Neutrophil (primary cell): ENCODE measurements around the gene CACNA1C.

Experiments used
- H3K27ac ChIP-seq: fragments of 200-600 bp; sonication (generic); 2 replicates; pipeline ENCODE4 v1.5.1; 2016; ENCODE audit warnings: mild to moderate bottlenecking, moderate library complexity
- H3K27me3 ChIP-seq: fragments of 200-600 bp; sonication (generic); 2 replicates; pipeline ENCODE4 v1.6.0; 2016; ENCODE audit warnings: mild to moderate bottlenecking
- H3K36me3 ChIP-seq: fragments of 200-600 bp; sonication (generic); 2 replicates; pipeline ENCODE4 v1.5.1; 2017
- H3K4me1 ChIP-seq, 2 experiments: fragments of 200-600 bp in 1 of 2; sonication (generic) in 1 of 2; 1 replicate in 1 of 2; 2 replicates in 1 of 2; pipeline versions ENCODE4 v1.5.1 to v1.6.1; 2013 to 2016; ENCODE audit warnings: low read depth in 1 of 2, low read length in 1 of 2, mild to moderate bottlenecking in 1 of 2, moderate library complexity in 1 of 2; ENCODE audit not compliant: control insufficient read depth in 1 of 2, insufficient read depth in 1 of 2
- H3K4me3 ChIP-seq, 2 experiments: fragments of 200-600 bp in 1 of 2; sonication (generic) in 1 of 2; 1 replicate in 1 of 2; 2 replicates in 1 of 2; pipeline ENCODE4 v1.5.1; 2013 to 2016; ENCODE audit warnings: low read depth in 1 of 2, low read length in 1 of 2, mild to moderate bottlenecking in 1 of 2, moderate library complexity in 1 of 2
- H3K9me3 ChIP-seq: fragments of 200-600 bp; sonication (generic); 2 replicates; pipeline ENCODE4 v1.5.1; 2016
- TF ChIP-seq, protein P1 (sequence below): fragments of 200-600 bp; sonication (generic); IDR thresholded peaks from 2 replicates; pipeline ENCODE4 v1.5.1; 2016; ENCODE audit warnings: antibody characterized with exemption

CACNA1C gene

DNA sequence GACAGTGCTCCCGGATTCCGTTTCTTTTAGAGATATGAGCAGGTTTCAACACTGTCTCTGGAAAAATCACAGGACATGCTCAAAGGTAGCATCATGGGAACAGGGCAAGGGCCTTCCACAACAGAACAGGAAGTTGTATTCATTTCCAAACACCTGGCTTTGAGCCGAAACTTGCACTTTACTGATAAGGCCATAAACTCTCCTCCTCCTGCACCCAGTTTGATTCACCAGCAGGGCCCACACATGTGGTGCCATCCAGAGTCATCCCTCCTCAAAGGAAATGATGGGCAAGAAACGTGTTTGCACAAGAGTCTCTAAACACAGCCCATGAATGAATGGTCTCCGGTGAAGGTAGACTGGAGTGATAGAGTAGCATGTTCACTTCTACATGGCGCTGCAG is 473.6 kb downstream of the CACNA1C start:
- Histone ChIP-seq H3K4me1 (no peaks in the 10 kb centered on the region), H3K36me3 (no peaks in the 10 kb centered on the region), H3K27ac (no peak overlapping the region), H3K27me3 (no peaks in the 10 kb centered on the region), H3K4me3 (no peak overlapping the region), H3K9me3 (no peaks in the 10 kb centered on the region)
- TF ChIP-seq, protein P1, sequence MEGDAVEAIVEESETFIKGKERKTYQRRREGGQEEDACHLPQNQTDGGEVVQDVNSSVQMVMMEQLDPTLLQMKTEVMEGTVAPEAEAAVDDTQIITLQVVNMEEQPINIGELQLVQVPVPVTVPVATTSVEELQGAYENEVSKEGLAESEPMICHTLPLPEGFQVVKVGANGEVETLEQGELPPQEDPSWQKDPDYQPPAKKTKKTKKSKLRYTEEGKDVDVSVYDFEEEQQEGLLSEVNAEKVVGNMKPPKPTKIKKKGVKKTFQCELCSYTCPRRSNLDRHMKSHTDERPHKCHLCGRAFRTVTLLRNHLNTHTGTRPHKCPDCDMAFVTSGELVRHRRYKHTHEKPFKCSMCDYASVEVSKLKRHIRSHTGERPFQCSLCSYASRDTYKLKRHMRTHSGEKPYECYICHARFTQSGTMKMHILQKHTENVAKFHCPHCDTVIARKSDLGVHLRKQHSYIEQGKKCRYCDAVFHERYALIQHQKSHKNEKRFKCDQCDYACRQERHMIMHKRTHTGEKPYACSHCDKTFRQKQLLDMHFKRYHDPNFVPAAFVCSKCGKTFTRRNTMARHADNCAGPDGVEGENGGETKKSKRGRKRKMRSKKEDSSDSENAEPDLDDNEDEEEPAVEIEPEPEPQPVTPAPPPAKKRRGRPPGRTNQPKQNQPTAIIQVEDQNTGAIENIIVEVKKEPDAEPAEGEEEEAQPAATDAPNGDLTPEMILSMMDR, result no peak

DNA sequence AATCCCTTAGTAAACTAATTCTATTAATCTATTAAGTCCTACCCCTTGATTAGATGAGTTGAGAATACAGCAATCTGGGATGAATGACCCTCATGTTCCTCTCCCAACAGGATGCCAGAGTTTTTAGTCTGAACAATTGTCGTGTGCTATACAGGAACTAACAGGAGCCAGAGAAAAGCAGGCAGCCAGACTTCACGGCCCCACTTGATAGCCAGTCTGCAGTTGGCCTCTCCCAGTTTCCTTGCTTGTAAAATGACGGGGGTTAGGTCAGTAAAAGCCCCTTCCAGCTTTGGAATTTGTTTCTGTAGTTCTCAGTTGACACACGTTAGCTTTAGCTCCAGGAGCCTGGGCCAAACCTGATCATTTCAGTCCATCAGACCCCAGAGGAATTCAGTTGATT is 475.2 kb downstream of the CACNA1C start:
- TF ChIP-seq, protein P1, result no peak

DNA sequence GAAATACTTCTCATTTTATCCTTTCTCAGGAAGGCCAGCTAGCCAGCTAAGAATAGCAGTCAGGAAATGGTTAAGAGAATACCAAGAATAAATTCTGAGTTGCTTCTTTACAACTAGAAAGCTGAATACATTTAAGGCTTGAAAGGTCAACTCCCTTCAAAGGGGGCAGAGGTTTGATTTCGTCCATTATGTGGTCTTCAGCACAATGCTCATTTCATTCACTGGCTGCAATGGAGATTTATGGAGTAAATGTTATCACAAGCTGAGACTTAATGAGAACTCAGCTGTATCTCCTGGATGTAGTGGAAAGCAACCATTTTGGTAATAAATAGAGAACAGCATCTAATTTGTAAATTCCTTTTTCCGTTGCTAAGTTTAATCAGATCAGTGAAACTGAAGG is 477.0 kb downstream of the CACNA1C start:
- H3K27ac ChIP-seq, result no peak overlapping the region
- no peaks in the 10 kb centered on the region for H3K36me3 ChIP-seq
- no peaks in the 10 kb centered on the region for H3K27me3 ChIP-seq
- no peaks in the 10 kb centered on the region for H3K9me3 ChIP-seq
- no peak overlapping the region for H3K4me3 ChIP-seq
- no peaks in the 10 kb centered on the region for H3K4me1 ChIP-seq
- TF ChIP-seq, protein P1, result no peak

More for the DNA sequence above, 475.2 kb downstream of the CACNA1C start:
- Histone ChIP-seq H3K4me1 (no peaks in the 10 kb centered on the region), H3K4me3 (no peak overlapping the region), H3K27ac (no peak overlapping the region), H3K36me3 (no peaks in the 10 kb centered on the region), H3K9me3 (no peaks in the 10 kb centered on the region), H3K27me3 (no peaks in the 10 kb centered on the region)

DNA sequence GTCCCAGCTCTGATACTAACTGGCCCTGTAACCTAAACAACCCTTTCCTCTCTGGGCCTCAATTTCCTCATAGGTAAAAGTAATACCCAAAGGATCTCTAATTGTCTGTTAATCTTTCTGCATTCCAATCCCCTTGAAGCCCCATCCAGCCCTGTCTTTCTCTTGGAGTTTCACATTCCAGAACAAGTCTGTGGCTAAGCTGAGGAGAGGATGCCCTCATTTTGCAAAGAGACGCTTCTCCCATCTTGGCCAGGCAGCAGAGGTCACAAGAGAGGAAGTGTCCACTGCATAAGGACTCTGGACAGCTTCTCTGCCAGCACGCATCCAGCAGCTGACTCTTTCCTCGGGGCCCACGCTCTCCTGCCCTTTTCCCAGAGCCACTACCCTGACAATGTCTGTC is 478.6 kb downstream of the CACNA1C start:
- H3K4me1 ChIP-seq, result no peaks in the 10 kb centered on the region
- TF ChIP-seq, protein P1, result no peak
- no peaks in the 10 kb centered on the region for H3K9me3 ChIP-seq
- no peaks in the 10 kb centered on the region for H3K36me3 ChIP-seq
- no peak overlapping the region for H3K27ac ChIP-seq
- no peak overlapping the region for H3K4me3 ChIP-seq
- no peaks in the 10 kb centered on the region for H3K27me3 ChIP-seq

DNA sequence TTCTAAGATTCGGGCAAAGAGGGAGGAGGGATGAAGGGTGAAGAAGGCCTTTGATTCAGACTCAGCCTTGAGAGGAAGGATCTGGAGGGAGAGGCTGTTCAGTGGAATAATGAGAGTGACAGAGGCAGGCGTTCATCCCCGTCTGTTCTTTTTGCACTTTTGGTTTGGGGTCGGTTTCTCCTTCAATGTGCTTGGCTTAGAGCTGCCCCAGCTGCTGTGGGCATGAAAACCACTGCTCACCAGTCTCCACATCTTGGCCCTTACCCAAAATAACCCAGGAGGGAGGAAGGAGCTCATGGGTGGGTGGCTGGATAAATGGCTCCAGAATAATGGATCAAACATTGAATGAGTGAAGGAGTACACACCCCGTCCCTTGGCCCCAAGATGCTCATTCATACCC is 480.2 kb downstream of the CACNA1C start:
- TF ChIP-seq, protein P1, result no peak
- H3K27ac ChIP-seq, result no peak overlapping the region

More for the DNA sequence above, 480.2 kb downstream of the CACNA1C start:
- no peaks in the 10 kb centered on the region for H3K4me1 ChIP-seq
- H3K27me3 ChIP-seq, result no peaks in the 10 kb centered on the region
- no peak overlapping the region for H3K4me3 ChIP-seq
- no peaks in the 10 kb centered on the region for H3K36me3 ChIP-seq
- no peaks in the 10 kb centered on the region for H3K9me3 ChIP-seq
